PFSK-1 (cell line): ENCODE measurements around the gene BCAR3.

Source experiments
- FOXP2 ChIP-seq: optimal IDR thresholded peaks from 2 replicates; pipeline ENCODE3; 2011; ENCODE audit warnings: borderline replicate concordance, control low read depth, inconsistent platforms; ENCODE audit not compliant: insufficient read depth; ENCODE audit errors: extremely low read length, extremely low read depth
- POLR2AphosphoS5 ChIP-seq: IDR thresholded peaks from 2 replicates; pipeline ENCODE4 v1.6.1; 2012; ENCODE audit warnings: low read depth, mild to moderate bottlenecking, control low read depth, low read length, moderate library complexity
- SIN3A ChIP-seq: IDR thresholded peaks from 2 replicates; pipeline ENCODE4 v1.6.1; 2012; ENCODE audit warnings: mild to moderate bottlenecking, low read length, moderate library complexity, borderline replicate concordance; ENCODE audit not compliant: insufficient read depth
- TAF1 ChIP-seq: IDR thresholded peaks from 2 replicates; pipeline ENCODE4 v1.6.1; 2012; ENCODE audit warnings: low read length, control low read depth, borderline replicate concordance; ENCODE audit not compliant: insufficient read depth
- TF ChIP-seq, protein P1 (sequence below), 2 experiments: IDR thresholded peaks; 2 replicates each; pipeline versions ENCODE4 v1.6.1 to v1.8.0; 2011 to 2012; ENCODE audit warnings: low read depth in 2 of 2, low read length in 2 of 2, control low read depth in 1 of 2, inconsistent platforms in 1 of 2, mild to moderate bottlenecking in 1 of 2, moderate library complexity in 1 of 2; ENCODE audit not compliant: insufficient read depth in 1 of 2

Gene BCAR3

GRCh38 chr1:93720956-93721626 lies 39.5 kb upstream of the BCAR3 start:
- TF ChIP-seq TAF1 (no peak), POLR2AphosphoS5 (no peak), FOXP2 (no peak), SIN3A (no peak)
- TF ChIP-seq, protein P1, sequence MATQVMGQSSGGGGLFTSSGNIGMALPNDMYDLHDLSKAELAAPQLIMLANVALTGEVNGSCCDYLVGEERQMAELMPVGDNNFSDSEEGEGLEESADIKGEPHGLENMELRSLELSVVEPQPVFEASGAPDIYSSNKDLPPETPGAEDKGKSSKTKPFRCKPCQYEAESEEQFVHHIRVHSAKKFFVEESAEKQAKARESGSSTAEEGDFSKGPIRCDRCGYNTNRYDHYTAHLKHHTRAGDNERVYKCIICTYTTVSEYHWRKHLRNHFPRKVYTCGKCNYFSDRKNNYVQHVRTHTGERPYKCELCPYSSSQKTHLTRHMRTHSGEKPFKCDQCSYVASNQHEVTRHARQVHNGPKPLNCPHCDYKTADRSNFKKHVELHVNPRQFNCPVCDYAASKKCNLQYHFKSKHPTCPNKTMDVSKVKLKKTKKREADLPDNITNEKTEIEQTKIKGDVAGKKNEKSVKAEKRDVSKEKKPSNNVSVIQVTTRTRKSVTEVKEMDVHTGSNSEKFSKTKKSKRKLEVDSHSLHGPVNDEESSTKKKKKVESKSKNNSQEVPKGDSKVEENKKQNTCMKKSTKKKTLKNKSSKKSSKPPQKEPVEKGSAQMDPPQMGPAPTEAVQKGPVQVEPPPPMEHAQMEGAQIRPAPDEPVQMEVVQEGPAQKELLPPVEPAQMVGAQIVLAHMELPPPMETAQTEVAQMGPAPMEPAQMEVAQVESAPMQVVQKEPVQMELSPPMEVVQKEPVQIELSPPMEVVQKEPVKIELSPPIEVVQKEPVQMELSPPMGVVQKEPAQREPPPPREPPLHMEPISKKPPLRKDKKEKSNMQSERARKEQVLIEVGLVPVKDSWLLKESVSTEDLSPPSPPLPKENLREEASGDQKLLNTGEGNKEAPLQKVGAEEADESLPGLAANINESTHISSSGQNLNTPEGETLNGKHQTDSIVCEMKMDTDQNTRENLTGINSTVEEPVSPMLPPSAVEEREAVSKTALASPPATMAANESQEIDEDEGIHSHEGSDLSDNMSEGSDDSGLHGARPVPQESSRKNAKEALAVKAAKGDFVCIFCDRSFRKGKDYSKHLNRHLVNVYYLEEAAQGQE (IDR thresholded peaks at IDR 0.05; ENCODE audit: insufficient read depth in 1 of 2, low read depth in 2 of 2, low read length in 2 of 2) = no peak

GRCh38 chr1:93717640-93718039 lies 36.0 kb upstream of the BCAR3 start:
- TF ChIP-seq, protein P1 (IDR thresholded peaks at IDR 0.05; ENCODE audit: insufficient read depth in 1 of 2, low read depth in 2 of 2, low read length in 2 of 2) = no peak
- TF ChIP-seq FOXP2 (no peak), TAF1 (no peak), SIN3A (no peak), POLR2AphosphoS5 (no peak)

DNA sequence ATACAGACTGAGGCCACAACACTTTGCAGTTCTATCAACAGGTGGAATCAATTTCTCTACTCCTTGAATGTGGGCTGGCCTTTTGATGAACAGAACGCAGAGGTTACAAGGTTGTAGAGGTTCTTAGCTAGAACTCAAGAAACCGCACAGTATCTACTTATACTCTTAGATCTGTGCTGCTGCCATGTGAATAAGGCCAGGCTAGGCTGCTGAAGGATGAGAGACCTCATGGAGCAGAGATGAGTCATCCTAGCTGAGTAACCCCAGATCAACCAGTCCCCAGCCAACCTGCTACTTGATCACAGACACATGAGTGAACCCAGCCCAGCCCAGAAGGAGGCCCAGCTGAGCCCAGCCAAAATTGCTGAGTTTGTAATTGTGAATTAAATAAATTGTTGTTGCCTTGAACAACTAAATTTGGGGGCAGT lies 35.3 kb upstream of the BCAR3 start:
- TF ChIP-seq, protein P1 (IDR thresholded peaks at IDR 0.05; ENCODE audit: insufficient read depth in 1 of 2, low read depth in 2 of 2, low read length in 2 of 2) = no peak
- no peak for TF ChIP-seq TAF1
- no peak for TF ChIP-seq SIN3A
- TF ChIP-seq POLR2AphosphoS5 = no peak
- TF ChIP-seq FOXP2 = no peak

- no peak for TF ChIP-seq TAF1
- TF ChIP-seq FOXP2 = no peak
Measured at GRCh38 chr1:93716163-93716562, 34.5 kb upstream of the BCAR3 start.

GRCh38 chr1:93715529-93716126 lies 34.0 kb upstream of the BCAR3 start:
- TF ChIP-seq TAF1 (no peak), FOXP2 (no peak), POLR2AphosphoS5 (no peak), SIN3A (no peak)
- TF ChIP-seq, protein P1 (IDR thresholded peaks at IDR 0.05; ENCODE audit: insufficient read depth in 1 of 2, low read depth in 2 of 2, low read length in 2 of 2) = no peak
